Calu3 (cell line): ENCODE results near the gene PDE4DIP. TPM values are rescaled to one million over a fixed set of nuclear protein-coding genes. Genes with fewer than 3 reads are reported as not detected.
"Not testable (repeated sequence)": the region's sequence is repeated elsewhere in the genome, so short reads cannot be mapped to it uniquely, and the experiment has no call there.

Experiments used
- BruUV-seq: library from RNA; stranded (reverse); fragments of 400-500 nt; replicated peaks from 2 replicates; lab custom pipeline; 2021; lab: Mats Ljungman, UMichigan
- CTCF ChIA-PET: fragments of 300-600 bp; sonication (Branson Sonifier 250); formaldehyde crosslinking; loops from one replicate; lab custom pipeline; 2022; ENCODE audit warnings: antibody characterized with exemption; lab: Charles Lee
- DNase-seq: peaks from one replicate; pipeline ENCODE4 v3.0.0; 2022
- H3K27ac Mint-ChIP-seq: one replicate; pipeline ENCODE4 v1.8.0; 2022; ENCODE audit warnings: mixed read lengths; ENCODE audit not compliant: unreplicated experiment
- H3K27me3 Mint-ChIP-seq: one replicate; pipeline ENCODE4 v1.8.0; 2022; ENCODE audit warnings: mixed read lengths; ENCODE audit not compliant: unreplicated experiment
- H3K36me3 Mint-ChIP-seq: one replicate; pipeline ENCODE4 v1.8.0; 2022; ENCODE audit warnings: mild to moderate bottlenecking, moderate library complexity, mixed read lengths; ENCODE audit not compliant: insufficient read depth, unreplicated experiment
- H3K4me1 Mint-ChIP-seq: one replicate; pipeline ENCODE4 v1.8.0; 2022; ENCODE audit warnings: mild to moderate bottlenecking, low read depth, mixed read lengths; ENCODE audit not compliant: unreplicated experiment
- H3K4me3 Mint-ChIP-seq: one replicate; pipeline ENCODE4 v1.8.0; 2022; ENCODE audit warnings: mild to moderate bottlenecking, low read depth, moderate library complexity, mixed read lengths; ENCODE audit not compliant: unreplicated experiment
- H3K9me3 Mint-ChIP-seq: one replicate; pipeline ENCODE4 v1.8.0; 2022; ENCODE audit warnings: low read depth, mixed read lengths; ENCODE audit not compliant: unreplicated experiment
- intact Hi-C: fragments of 100-400 bp; cut with micrococcal nuclease; formaldehyde crosslinking; loops from one replicate; pipeline ENCODE4 v1.10.0; 2022; ENCODE audit not compliant: unreplicated experiment
- total RNA-seq: library from RNA; stranded (reverse); gene quantifications from 2 replicates; pipeline ENCODE4 v1.2.3, GENCODE V29; 2022

Gene PDE4DIP
- total RNA-seq, 1 experiment from 2014 or later = 19.9 TPM

GRCh38 chr1:148990233-148990788 lies 146.1 kb downstream of the PDE4DIP start:
- BruUV-seq, H3K4me3 Mint-ChIP-seq, H3K36me3 Mint-ChIP-seq, H3K9me3 Mint-ChIP-seq, intact Hi-C loops, DNase-seq, H3K4me1 Mint-ChIP-seq, H3K27me3 Mint-ChIP-seq, H3K27ac Mint-ChIP-seq, CTCF ChIA-PET: not testable (repeated sequence)

DNA sequence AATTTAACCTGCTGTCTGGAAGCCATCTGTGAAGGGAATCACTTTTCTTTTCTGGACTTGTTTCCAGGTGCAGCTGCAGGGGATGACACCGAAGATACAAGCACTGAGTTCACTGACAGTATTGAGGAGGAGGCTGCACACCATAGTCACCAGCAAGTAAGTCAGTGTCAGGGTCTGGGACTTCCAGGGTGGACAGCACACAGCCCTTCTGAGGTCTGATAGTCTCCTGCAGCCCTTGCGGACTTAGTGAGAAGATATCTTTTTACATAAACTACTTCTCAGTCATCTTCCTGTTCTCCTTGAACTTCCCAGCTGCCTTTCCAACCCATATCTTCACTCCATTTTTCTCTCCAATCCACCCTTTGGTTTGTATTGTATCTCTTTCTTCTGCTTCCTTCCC lies 147.6 kb downstream of the PDE4DIP start:
- CTCF ChIA-PET, H3K4me1 Mint-ChIP-seq, H3K27ac Mint-ChIP-seq, BruUV-seq, H3K36me3 Mint-ChIP-seq, H3K9me3 Mint-ChIP-seq, H3K27me3 Mint-ChIP-seq, H3K4me3 Mint-ChIP-seq, DNase-seq, intact Hi-C loops: not testable (repeated sequence)

- H3K9me3 Mint-ChIP-seq, H3K27ac Mint-ChIP-seq, DNase-seq, BruUV-seq, H3K27me3 Mint-ChIP-seq, H3K4me1 Mint-ChIP-seq, CTCF ChIA-PET, intact Hi-C loops, H3K4me3 Mint-ChIP-seq, H3K36me3 Mint-ChIP-seq: not testable (repeated sequence)
Observed at GRCh38 chr1:148992364-148992763, 148.1 kb downstream of the PDE4DIP start.

DNA sequence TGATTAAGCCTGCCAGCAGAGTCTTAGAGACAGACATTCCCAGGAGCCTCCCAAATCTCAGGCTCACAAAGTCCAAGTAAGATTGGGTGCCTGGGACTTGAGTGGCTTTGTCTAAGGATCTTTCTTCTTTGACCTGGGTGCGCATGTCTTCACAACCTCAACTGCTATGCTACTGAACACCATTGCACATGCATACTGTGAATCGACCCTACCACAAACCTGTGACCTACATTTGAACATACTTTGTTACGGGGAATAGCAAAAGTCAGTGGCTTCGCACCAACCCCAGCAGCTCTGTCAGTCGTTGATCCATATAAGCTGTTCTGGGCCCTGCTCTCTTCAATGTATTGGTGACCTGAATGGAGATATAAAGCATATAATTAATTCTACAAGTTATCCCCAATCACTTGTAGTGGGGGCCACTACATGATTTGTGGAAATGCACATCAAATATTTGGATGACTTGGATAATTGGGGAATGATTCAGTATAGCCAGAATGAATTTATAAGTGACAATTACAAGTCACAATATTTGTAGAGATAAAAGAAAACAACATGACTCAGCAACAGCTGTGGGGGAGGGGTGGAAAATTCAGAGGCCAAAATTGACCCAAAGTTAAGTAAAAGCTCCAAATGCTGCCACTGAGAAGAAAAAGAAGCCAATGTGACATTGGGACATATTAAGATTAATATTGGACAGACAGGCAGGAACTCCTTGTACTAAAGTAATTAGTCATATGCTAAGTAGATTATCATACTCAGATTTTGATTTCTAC lies 152.4 kb downstream of the PDE4DIP start:
- H3K9me3 Mint-ChIP-seq, intact Hi-C loops: not testable (repeated sequence)

GRCh38 chr1:148997405-148997804 lies 153.2 kb downstream of the PDE4DIP start:
- intact Hi-C loops = not testable (repeated sequence)

More for the DNA sequence above, 152.4 kb downstream of the PDE4DIP start:
- BruUV-seq, H3K27ac Mint-ChIP-seq, H3K36me3 Mint-ChIP-seq, DNase-seq, H3K27me3 Mint-ChIP-seq, H3K4me3 Mint-ChIP-seq, H3K4me1 Mint-ChIP-seq, CTCF ChIA-PET: not testable (repeated sequence)

DNA sequence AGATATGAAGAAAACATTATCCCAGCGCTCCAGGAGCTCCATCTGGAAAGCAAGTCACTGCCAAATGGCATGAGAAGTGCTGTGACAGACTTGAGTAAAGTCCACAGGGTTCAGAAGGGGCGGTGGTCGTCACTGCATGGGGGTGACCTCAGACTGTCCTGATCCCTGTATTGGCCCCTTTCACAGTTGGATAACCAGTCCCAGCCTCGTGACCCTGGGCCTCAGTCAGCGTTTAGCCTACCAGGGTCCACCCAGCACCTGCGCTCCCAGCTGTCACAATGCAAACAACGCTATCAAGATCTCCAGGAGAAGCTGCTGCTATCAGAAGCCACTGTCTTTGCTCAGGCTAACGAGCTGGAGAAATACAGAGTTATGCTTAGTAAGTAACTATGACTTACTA lies 158.4 kb downstream of the PDE4DIP start:
- BruUV-seq, H3K4me1 Mint-ChIP-seq, DNase-seq, H3K36me3 Mint-ChIP-seq, H3K9me3 Mint-ChIP-seq, intact Hi-C loops, CTCF ChIA-PET, H3K27ac Mint-ChIP-seq, H3K27me3 Mint-ChIP-seq, H3K4me3 Mint-ChIP-seq: not testable (repeated sequence)

More at GRCh38 chr1:148997405-148997804, 153.2 kb downstream of the PDE4DIP start:
- H3K27ac Mint-ChIP-seq, DNase-seq, H3K4me3 Mint-ChIP-seq, H3K4me1 Mint-ChIP-seq, BruUV-seq, H3K27me3 Mint-ChIP-seq, H3K9me3 Mint-ChIP-seq, CTCF ChIA-PET, H3K36me3 Mint-ChIP-seq: not testable (repeated sequence)

DNA sequence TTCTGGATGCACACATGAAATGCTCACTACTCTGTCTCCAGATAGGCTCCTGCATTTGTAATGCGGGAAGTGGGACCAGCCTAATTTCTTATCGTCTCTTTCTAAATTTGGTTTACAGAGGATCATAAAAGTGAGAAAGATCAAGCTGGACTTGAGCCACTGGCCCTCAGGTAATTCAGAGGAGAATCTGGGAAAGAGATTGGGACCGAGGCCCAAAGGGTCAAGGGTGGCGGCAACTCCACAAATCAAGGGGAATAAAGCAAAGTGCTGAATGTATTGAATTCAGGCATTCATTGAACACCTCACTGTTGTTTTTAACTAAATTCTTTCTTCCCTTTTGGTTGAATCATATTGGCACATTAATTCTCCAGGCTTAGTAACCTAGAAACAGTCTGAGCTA lies 164.1 kb downstream of the PDE4DIP start:
- H3K4me1 Mint-ChIP-seq, H3K36me3 Mint-ChIP-seq, DNase-seq, BruUV-seq, H3K9me3 Mint-ChIP-seq, CTCF ChIA-PET, H3K27ac Mint-ChIP-seq, H3K27me3 Mint-ChIP-seq, intact Hi-C loops, H3K4me3 Mint-ChIP-seq: not testable (repeated sequence)

GRCh38 chr1:149008769-149009168 lies 164.5 kb downstream of the PDE4DIP start:
- H3K36me3 Mint-ChIP-seq, H3K9me3 Mint-ChIP-seq, H3K4me3 Mint-ChIP-seq, H3K4me1 Mint-ChIP-seq, DNase-seq, CTCF ChIA-PET, intact Hi-C loops, BruUV-seq, H3K27me3 Mint-ChIP-seq, H3K27ac Mint-ChIP-seq: not testable (repeated sequence)

- H3K9me3 Mint-ChIP-seq, intact Hi-C loops, H3K27me3 Mint-ChIP-seq, DNase-seq, H3K36me3 Mint-ChIP-seq, H3K4me1 Mint-ChIP-seq, BruUV-seq, H3K4me3 Mint-ChIP-seq, H3K27ac Mint-ChIP-seq, CTCF ChIA-PET: not testable (repeated sequence)
Observed at GRCh38 chr1:149009761-149010160, 165.5 kb downstream of the PDE4DIP start.

DNA sequence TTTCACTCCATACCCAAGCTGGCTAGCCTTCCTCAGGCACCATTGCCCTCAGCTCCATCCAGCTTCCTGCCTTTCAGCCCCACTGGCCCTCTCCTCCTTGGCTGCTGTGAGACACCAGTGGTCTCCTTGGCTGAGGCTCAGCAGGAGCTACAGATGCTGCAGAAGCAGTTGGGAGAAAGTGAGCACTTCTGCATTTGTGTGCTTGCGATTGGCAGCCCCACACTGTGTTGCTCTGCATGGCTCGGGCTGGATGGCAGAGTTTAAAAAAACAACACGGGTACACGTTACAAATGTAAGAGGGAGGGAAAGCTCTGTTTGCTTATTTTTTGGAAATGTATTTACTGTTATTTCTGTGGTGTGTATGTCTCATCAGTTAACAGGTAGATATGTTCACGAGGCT lies 168.4 kb downstream of the PDE4DIP start:
- H3K9me3 Mint-ChIP-seq, H3K27me3 Mint-ChIP-seq, CTCF ChIA-PET: not testable (repeated sequence)

More for the DNA sequence above, 168.4 kb downstream of the PDE4DIP start:
- H3K4me1 Mint-ChIP-seq, H3K36me3 Mint-ChIP-seq, H3K27ac Mint-ChIP-seq, DNase-seq, intact Hi-C loops, H3K4me3 Mint-ChIP-seq, BruUV-seq: not testable (repeated sequence)
